GM12878 (cell line): ENCODE data around the gene RPUSD3. TPM values are rescaled to one million over a fixed set of nuclear protein-coding genes. Genes with fewer than 3 reads are reported as not detected.

Experiments
- ASH2L ChIP-seq: fragments of 300-600, 200-600 bp; sonication (generic); IDR thresholded peaks from 2 replicates; pipeline ENCODE4 v1.6.1; 2017; ENCODE audit warnings: low read depth, mild to moderate bottlenecking, borderline replicate concordance
- ATF3 ChIP-seq: IDR thresholded peaks from 2 replicates; pipeline ENCODE4 v1.6.1; 2011; ENCODE audit warnings: low read depth, mild to moderate bottlenecking, low read length, moderate library complexity, borderline replicate concordance; ENCODE audit errors: extremely low read depth
- BCLAF1 ChIP-seq: fragments of 450-650 bp; IDR thresholded peaks from 2 replicates; pipeline ENCODE4 v1.6.1; 2017; ENCODE audit warnings: antibody characterized with exemption, mild to moderate bottlenecking, moderate library complexity
- BMI1 ChIP-seq: fragments of 450-650 bp; IDR thresholded peaks from 2 replicates; pipeline ENCODE4 v1.6.1; 2016; ENCODE audit warnings: mild to moderate bottlenecking, moderate library complexity, borderline replicate concordance
- CBFB ChIP-seq: IDR thresholded peaks from 2 replicates; pipeline ENCODE4 v1.6.1; 2016; ENCODE audit warnings: antibody characterized with exemption, low read depth
- CBX5 ChIP-seq: sonication (generic); IDR thresholded peaks from 2 replicates; pipeline ENCODE4 v1.6.1; 2016; ENCODE audit warnings: low read depth, moderate library complexity, mild to moderate bottlenecking, inconsistent platforms
- CHD2 ChIP-seq: IDR thresholded peaks from 2 replicates; pipeline ENCODE4 v1.6.1; 2011; ENCODE audit warnings: low read depth, low read length, improper control_type of control experiment, borderline replicate concordance
- E2F8 ChIP-seq: fragments of 450-650 bp; IDR thresholded peaks from 2 replicates; pipeline ENCODE4 v1.6.1; 2018; ENCODE audit warnings: mild to moderate bottlenecking, low read depth, moderate library complexity; ENCODE audit not compliant: partially characterized antibody
- HDAC2 ChIP-seq: fragments of 200-600 bp; sonication (generic); IDR thresholded peaks from 2 replicates; pipeline ENCODE4 v1.6.1; 2017
- KDM1A ChIP-seq: fragments of 200-600 bp; sonication (generic); IDR thresholded peaks from 2 replicates; pipeline ENCODE4 v1.6.1; 2016; ENCODE audit warnings: borderline replicate concordance
- LARP7 ChIP-seq: fragments of 450-650 bp; IDR thresholded peaks from 2 replicates; pipeline ENCODE4 v1.6.1; 2017; ENCODE audit warnings: mild to moderate bottlenecking
- SIX5 ChIP-seq: IDR thresholded peaks from 2 replicates; pipeline ENCODE4 v1.6.1; 2011; ENCODE audit warnings: mild to moderate bottlenecking, low read depth, low read length, moderate library complexity; ENCODE audit not compliant: severe bottlenecking
- STAT1 ChIP-seq: fragments of 450-650 bp; conservative IDR thresholded peaks from 2 replicates; pipeline ENCODE4 v1.6.1; 2014; ENCODE audit warnings: antibody characterized with exemption, mild to moderate bottlenecking
- polyA plus RNA-seq, 11 experiments: library from polyadenylated mRNA; depleted of rRNA in 4 of 11; unstranded in 6 of 11; stranded (reverse) in 5 of 11; fragments of >200 nt; fragmentation: Nextera tagmentation in 4 of 11; fragmentation: Illumina TruSeq in 1 of 11; extraction: Ambion mirVana in 4 of 11; extraction: Trizol in 1 of 11; gene quantifications; 1 replicate in 1 of 11; 2 replicates in 10 of 11; pipeline versions ENCODE4 v1.2.1 to v1.2.3, GENCODE V29; 2011 to 2016; ENCODE audit warnings: inconsistent platforms in 2 of 11, missing spikeins in 2 of 11, low read depth in 1 of 11
- total RNA-seq, 4 experiments: library from RNA; depleted of rRNA in 3 of 4; stranded (reverse); fragments of >200 nt in 3 of 4; fragmentation: Illumina TruSeq in 1 of 4; extraction: Trizol in 1 of 4; gene quantifications; 2 replicates each; pipeline versions ENCODE4 v1.2.1 to v1.2.3, GENCODE V29; 2013 to 2021
- TF ChIP-seq, protein P1 (sequence below): IDR thresholded peaks from 2 replicates; pipeline ENCODE4 v1.6.1; 2012; ENCODE audit warnings: low read depth, low read length, improper control_type of control experiment
- TF ChIP-seq, protein P2 (sequence below): fragments of 450-650 bp; IDR thresholded peaks from 2 replicates; pipeline ENCODE4 v1.6.1; 2017; ENCODE audit warnings: mild to moderate bottlenecking, moderate library complexity

Gene RPUSD3
- total and polyA plus RNA-seq, 10 of the 15 experiments (the other 5 are each of a cell fraction or from before 2014, with no cell fraction given) = 6.4 to 72.9 (median 41.8) TPM

DNA sequence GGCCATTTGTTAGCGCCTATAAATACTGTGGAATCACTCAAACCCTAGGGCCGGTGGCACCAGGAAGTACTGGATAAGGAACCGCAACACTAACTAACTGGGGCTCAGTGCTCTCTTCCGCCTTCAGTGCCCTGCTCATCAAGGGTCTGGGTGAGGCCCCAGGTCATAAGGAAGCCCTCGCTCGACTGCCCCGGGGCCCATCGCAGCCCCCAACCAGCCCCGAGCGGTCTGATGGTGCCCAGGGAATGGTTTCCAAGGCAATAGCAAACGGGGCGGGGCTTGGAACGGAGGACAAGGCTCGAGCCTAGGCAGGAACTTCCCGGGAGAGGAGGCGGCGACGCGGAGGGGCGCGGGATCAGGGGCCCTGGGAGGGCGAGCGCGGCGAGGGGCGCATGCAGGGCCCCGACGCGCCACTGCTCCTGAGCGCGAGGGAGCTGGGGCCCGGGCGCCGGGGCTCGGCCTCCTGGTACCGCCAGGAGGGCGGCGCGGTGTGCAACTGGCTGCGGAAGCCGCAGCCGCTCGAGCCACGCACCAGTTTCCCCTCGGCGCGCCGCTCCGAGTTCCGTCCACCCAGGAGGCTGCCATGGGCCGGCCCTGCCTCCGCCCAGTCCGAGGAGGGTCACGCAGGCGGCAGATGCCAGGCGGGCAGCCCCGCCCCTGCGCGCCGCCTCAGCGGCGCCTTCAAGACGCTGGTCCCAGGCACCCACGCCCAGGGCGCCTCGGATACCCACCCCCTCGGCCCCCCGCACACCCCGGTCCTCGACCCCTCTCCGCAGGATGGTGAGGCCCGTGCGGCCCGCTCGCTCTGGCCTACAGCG, 34.0 kb downstream of the RPUSD3 start, which contains the start of gene TTLL3 (continued):
- TF ChIP-seq BCLAF1 (no peak), HDAC2 (no peak), BMI1 (no peak; the same call in 1 of the 2 replicates), STAT1 (no peak), CBFB (no peak; the same call in 1 of the 2 replicates), CBX5 (no peak), LARP7 (no peak; the same call in 1 of the 2 replicates), CHD2 (no peak), ATF3 (no peak), KDM1A (no peak), E2F8 (no peak), SIX5 (no peak), ASH2L (no peak)
- TF ChIP-seq, protein P1, sequence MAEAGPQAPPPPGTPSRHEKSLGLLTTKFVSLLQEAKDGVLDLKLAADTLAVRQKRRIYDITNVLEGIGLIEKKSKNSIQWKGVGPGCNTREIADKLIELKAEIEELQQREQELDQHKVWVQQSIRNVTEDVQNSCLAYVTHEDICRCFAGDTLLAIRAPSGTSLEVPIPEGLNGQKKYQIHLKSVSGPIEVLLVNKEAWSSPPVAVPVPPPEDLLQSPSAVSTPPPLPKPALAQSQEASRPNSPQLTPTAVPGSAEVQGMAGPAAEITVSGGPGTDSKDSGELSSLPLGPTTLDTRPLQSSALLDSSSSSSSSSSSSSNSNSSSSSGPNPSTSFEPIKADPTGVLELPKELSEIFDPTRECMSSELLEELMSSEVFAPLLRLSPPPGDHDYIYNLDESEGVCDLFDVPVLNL = no peak
- TF ChIP-seq, protein P2, sequence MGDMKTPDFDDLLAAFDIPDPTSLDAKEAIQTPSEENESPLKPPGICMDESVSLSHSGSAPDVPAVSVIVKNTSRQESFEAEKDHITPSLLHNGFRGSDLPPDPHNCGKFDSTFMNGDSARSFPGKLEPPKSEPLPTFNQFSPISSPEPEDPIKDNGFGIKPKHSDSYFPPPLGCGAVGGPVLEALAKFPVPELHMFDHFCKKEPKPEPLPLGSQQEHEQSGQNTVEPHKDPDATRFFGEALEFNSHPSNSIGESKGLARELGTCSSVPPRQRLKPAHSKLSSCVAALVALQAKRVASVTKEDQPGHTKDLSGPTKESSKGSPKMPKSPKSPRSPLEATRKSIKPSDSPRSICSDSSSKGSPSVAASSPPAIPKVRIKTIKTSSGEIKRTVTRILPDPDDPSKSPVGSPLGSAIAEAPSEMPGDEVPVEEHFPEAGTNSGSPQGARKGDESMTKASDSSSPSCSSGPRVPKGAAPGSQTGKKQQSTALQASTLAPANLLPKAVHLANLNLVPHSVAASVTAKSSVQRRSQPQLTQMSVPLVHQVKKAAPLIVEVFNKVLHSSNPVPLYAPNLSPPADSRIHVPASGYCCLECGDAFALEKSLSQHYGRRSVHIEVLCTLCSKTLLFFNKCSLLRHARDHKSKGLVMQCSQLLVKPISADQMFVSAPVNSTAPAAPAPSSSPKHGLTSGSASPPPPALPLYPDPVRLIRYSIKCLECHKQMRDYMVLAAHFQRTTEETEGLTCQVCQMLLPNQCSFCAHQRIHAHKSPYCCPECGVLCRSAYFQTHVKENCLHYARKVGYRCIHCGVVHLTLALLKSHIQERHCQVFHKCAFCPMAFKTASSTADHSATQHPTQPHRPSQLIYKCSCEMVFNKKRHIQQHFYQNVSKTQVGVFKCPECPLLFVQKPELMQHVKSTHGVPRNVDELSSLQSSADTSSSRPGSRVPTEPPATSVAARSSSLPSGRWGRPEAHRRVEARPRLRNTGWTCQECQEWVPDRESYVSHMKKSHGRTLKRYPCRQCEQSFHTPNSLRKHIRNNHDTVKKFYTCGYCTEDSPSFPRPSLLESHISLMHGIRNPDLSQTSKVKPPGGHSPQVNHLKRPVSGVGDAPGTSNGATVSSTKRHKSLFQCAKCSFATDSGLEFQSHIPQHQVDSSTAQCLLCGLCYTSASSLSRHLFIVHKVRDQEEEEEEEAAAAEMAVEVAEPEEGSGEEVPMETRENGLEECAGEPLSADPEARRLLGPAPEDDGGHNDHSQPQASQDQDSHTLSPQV = no peak
